GM21737 (cell line): ENCODE data around the gene ASB12.

Source experiments
- ATAC-seq: cut with Tn5 transposase; IDR thresholded peaks from one replicate; pipeline ENCODE4 v1.9.1; 2021; ENCODE audit warnings: mild to moderate bottlenecking, moderate library complexity; ENCODE audit not compliant: unreplicated experiment

ASB12 gene

GRCh38 chrX:64187762-64188150 is 42.7 kb downstream of the ASB12 start:
- no peak for ATAC-seq

DNA sequence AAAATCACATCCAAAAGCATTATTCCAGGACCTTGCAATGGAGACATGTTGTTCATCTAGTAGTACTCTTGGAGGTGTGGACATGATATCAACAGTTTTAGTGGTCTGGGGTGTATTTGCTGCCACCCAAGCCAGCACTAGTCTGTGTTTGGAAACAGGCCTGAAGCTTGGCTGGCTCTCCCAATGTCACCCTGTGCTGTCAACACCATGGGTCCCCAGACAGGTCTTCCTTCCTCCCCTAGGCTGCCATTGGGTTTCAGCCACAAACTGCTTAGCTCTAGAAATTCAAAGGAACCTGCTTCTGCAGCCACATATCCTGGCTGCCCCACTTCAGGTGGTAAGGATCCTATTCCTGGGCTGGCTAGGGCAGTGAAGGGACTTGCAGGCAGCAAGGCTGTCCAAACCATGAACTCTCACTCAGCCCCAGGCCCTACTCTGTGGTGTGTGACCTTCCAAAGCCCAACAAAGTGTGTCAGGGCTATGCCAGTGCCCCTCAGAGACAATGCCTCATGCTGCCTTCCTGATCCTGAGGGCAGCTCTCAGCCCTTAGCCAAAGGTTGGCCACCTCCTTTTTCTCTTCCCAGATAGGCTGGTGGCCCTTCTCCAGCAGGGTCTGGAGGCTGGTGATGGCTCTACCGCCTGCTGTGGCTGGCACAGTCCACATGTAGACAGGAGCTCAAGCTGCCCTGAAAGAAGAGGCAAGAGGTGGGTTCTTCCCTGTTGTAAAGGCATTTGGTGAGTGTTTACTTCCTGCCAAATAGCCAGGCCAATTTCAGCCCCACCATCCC is 43.2 kb downstream of the ASB12 start:
- ATAC-seq = no peak

DNA sequence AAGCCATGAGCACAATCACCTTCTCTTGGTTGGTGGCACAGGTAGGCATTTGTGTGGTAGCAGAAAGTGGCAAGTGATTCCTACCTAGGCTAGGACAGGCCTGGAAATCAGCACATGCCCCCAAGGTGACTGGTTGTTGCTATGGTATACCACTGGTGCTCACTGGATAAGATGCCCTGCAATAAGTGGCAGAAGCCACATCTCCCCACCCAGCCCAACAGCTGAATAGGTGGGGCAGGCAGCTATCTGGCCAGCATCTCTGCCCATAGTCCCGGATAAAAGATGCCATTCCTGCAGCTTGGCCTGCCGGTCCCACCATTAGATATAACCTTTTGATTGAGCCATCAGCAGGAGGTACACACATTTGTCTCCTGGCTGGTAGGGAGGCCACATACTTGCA is 46.0 kb downstream of the ASB12 start:
- no peak for ATAC-seq

DNA sequence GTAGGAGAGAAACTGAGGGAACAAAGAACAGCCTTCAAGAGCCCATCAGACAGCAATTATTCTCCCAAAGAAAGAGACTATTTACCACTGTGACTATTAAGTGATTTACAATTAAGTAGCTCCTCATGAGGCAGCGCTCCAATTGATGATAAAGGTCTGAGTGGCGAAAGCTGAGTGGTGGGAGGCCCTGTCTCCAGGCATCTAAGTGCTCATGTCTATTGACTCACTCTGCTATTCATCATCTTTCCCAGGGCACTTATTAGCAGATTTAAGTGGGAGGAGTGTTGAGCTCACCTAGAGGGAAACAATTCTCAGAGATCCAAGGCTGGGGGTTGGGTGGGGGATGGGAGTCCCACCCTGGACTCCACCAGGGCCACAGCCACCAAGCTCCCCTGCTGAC is 48.2 kb downstream of the ASB12 start:
- ATAC-seq = no peak

DNA sequence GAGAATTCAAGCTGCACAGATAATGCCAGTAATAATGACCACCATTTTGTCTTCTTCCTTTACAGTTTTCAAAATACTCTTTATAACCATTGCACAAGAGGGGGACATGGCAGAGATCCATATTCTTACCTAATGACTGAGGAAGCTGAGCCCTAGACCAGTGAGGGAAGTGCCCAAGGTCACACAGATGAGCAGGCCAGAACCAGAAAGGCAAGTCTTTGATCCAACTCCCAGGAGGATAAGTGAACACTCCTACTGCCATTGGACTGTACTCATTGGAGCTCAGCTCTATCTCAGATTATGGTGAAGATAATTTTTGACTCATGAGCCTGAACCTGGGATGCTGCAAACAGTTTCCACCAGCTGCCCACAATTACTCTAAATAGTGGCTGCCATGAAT is 53.5 kb downstream of the ASB12 start:
- ATAC-seq = no peak
